H1 (cell line): ENCODE measurements around the gene FAM76B. TPM values are rescaled to one million over a fixed set of nuclear protein-coding genes. Genes with fewer than 3 reads are reported as not detected.

Source experiments
- BCL11A ChIP-seq, 2 experiments: IDR thresholded peaks; one replicate each; pipeline ENCODE4 v1.6.1; 2011; ENCODE audit warnings: low read depth in 2 of 2, low read length in 2 of 2, mild to moderate bottlenecking in 2 of 2
- CHD1 ChIP-seq: IDR thresholded peaks from 2 replicates; pipeline ENCODE4 v1.6.1; 2012; ENCODE audit warnings: low read depth, low read length, improper control_type of control experiment
- EP300 ChIP-seq, 2 experiments: IDR thresholded peaks; 1 replicate in 1 of 2; 2 replicates in 1 of 2; pipeline ENCODE4 v1.6.1; 2011 to 2012; ENCODE audit warnings: low read depth in 2 of 2, low read length in 2 of 2, mild to moderate bottlenecking in 2 of 2, borderline replicate concordance in 1 of 2, inconsistent platforms in 1 of 2, moderate library complexity in 1 of 2
- FOSL1 ChIP-seq: IDR thresholded peaks from 2 replicates; pipeline ENCODE4 v1.6.1; 2011; ENCODE audit warnings: mild to moderate bottlenecking, low read depth, low read length, moderate library complexity; ENCODE audit not compliant: insufficient read depth
- TBP ChIP-seq: IDR thresholded peaks from 2 replicates; pipeline ENCODE4 v1.6.1; 2011; ENCODE audit warnings: low read depth, low read length, improper control_type of control experiment
- ZNF274 ChIP-seq: IDR thresholded peaks from 2 replicates; pipeline ENCODE4 v1.7.0; 2012; ENCODE audit warnings: low read length, borderline replicate concordance; ENCODE audit errors: extremely low read depth
- polyA plus RNA-seq, 7 experiments: library from polyadenylated mRNA; depleted of rRNA in 3 of 7; stranded (reverse) in 5 of 7; unstranded in 2 of 7; fragments of >200 nt in 5 of 7; fragments of 200-250 nt in 2 of 7; gene quantifications; 1 replicate in 5 of 7; 2 replicates in 1 of 7; 4 replicates in 1 of 7; pipeline versions ENCODE4 v1.2.1 to v1.2.3, GENCODE V29; 2011 to 2013; ENCODE audit warnings: missing spikeins in 2 of 7, mixed read lengths in 2 of 7
- total RNA-seq: library from RNA; stranded (reverse); fragmentation: NEBNext Ultra II Directional; extraction: Animal tissue kit (Norgen Biotek cat#: 25700); gene quantifications from 2 replicates; pipeline ENCODE4 v1.2.1, GENCODE V29; 2021
- TF ChIP-seq, protein P1 (sequence below): IDR thresholded peaks from 2 replicates; pipeline ENCODE4 v1.6.1; 2012; ENCODE audit warnings: inconsistent platforms
- TF ChIP-seq, protein P2 (sequence below): IDR thresholded peaks from 2 replicates; pipeline ENCODE4 v1.6.1; 2011; ENCODE audit warnings: low read depth, mild to moderate bottlenecking, low read length; ENCODE audit not compliant: insufficient read depth
- TF ChIP-seq, protein P3 (sequence below): fragments of 300-600 bp; sonication (generic); IDR thresholded peaks from 2 replicates; pipeline ENCODE4 v1.7.1; 2012; ENCODE audit warnings: low read length, moderate library complexity, mild to moderate bottlenecking, inconsistent platforms; ENCODE audit not compliant: insufficient replicate concordance

The FAM76B gene
- total and polyA plus RNA-seq, 2 of the 8 experiments (the other 6 are each of a cell fraction or from before 2014, with no cell fraction given): 11.0 to 22.3 TPM

DNA sequence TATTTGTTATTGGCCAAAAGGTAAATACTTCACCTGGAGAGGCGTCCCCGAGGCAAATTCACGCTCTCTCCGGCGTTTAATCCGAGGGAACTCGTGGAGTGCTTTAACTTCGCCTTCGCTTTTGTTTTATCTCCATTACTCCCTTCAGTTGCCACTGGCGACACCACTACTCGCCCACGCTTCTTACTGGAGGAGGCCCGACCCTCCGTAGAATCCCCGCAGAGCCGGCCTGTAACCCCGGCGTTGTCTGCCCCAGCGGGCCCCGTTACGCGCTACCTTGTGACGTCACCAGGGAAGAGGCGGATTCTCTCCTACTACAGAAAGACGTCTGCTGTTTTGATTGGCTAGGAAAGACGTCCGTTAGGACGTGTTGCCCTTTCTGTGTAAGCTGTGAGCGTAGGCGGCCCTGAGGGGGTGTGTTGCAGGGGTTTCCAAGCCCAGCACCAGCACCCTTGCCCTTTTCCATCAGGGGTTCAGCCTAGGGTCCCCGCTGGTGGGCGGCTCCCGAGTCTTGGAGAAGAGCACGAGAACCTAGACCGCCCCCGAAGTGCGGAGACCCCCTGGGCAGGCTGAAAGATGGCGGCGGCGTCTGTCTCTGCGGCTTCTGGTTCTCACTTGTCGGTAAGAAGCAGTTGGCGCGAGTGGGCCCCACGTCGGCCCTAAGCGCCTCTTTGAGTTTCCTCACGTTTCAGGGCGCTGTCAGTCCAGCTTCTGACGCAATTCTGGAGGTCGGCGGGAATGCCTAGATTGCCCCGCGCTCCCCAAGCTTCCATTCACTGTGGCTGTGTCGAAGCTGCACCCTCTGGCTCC, 746 bp upstream of the FAM76B start, which contains the start of gene CEP57 (continued):
- TF ChIP-seq, protein P1, sequence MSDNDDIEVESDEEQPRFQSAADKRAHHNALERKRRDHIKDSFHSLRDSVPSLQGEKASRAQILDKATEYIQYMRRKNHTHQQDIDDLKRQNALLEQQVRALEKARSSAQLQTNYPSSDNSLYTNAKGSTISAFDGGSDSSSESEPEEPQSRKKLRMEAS: no peak
- no peak for TF ChIP-seq EP300 (IDR thresholded peaks at IDR 0.05; ENCODE audit: borderline replicate concordance in 1 of 2, low read depth in 2 of 2, low read length in 2 of 2)
- TF ChIP-seq ZNF274: no peak
- TF ChIP-seq CHD1: no peak
- TF ChIP-seq FOSL1: no peak
- TF ChIP-seq, protein P2, sequence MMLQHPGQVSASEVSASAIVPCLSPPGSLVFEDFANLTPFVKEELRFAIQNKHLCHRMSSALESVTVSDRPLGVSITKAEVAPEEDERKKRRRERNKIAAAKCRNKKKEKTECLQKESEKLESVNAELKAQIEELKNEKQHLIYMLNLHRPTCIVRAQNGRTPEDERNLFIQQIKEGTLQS: no peak
- TF ChIP-seq TBP: peak; percentile 67; the same call in 1 of the 2 replicates
- TF ChIP-seq, protein P3, sequence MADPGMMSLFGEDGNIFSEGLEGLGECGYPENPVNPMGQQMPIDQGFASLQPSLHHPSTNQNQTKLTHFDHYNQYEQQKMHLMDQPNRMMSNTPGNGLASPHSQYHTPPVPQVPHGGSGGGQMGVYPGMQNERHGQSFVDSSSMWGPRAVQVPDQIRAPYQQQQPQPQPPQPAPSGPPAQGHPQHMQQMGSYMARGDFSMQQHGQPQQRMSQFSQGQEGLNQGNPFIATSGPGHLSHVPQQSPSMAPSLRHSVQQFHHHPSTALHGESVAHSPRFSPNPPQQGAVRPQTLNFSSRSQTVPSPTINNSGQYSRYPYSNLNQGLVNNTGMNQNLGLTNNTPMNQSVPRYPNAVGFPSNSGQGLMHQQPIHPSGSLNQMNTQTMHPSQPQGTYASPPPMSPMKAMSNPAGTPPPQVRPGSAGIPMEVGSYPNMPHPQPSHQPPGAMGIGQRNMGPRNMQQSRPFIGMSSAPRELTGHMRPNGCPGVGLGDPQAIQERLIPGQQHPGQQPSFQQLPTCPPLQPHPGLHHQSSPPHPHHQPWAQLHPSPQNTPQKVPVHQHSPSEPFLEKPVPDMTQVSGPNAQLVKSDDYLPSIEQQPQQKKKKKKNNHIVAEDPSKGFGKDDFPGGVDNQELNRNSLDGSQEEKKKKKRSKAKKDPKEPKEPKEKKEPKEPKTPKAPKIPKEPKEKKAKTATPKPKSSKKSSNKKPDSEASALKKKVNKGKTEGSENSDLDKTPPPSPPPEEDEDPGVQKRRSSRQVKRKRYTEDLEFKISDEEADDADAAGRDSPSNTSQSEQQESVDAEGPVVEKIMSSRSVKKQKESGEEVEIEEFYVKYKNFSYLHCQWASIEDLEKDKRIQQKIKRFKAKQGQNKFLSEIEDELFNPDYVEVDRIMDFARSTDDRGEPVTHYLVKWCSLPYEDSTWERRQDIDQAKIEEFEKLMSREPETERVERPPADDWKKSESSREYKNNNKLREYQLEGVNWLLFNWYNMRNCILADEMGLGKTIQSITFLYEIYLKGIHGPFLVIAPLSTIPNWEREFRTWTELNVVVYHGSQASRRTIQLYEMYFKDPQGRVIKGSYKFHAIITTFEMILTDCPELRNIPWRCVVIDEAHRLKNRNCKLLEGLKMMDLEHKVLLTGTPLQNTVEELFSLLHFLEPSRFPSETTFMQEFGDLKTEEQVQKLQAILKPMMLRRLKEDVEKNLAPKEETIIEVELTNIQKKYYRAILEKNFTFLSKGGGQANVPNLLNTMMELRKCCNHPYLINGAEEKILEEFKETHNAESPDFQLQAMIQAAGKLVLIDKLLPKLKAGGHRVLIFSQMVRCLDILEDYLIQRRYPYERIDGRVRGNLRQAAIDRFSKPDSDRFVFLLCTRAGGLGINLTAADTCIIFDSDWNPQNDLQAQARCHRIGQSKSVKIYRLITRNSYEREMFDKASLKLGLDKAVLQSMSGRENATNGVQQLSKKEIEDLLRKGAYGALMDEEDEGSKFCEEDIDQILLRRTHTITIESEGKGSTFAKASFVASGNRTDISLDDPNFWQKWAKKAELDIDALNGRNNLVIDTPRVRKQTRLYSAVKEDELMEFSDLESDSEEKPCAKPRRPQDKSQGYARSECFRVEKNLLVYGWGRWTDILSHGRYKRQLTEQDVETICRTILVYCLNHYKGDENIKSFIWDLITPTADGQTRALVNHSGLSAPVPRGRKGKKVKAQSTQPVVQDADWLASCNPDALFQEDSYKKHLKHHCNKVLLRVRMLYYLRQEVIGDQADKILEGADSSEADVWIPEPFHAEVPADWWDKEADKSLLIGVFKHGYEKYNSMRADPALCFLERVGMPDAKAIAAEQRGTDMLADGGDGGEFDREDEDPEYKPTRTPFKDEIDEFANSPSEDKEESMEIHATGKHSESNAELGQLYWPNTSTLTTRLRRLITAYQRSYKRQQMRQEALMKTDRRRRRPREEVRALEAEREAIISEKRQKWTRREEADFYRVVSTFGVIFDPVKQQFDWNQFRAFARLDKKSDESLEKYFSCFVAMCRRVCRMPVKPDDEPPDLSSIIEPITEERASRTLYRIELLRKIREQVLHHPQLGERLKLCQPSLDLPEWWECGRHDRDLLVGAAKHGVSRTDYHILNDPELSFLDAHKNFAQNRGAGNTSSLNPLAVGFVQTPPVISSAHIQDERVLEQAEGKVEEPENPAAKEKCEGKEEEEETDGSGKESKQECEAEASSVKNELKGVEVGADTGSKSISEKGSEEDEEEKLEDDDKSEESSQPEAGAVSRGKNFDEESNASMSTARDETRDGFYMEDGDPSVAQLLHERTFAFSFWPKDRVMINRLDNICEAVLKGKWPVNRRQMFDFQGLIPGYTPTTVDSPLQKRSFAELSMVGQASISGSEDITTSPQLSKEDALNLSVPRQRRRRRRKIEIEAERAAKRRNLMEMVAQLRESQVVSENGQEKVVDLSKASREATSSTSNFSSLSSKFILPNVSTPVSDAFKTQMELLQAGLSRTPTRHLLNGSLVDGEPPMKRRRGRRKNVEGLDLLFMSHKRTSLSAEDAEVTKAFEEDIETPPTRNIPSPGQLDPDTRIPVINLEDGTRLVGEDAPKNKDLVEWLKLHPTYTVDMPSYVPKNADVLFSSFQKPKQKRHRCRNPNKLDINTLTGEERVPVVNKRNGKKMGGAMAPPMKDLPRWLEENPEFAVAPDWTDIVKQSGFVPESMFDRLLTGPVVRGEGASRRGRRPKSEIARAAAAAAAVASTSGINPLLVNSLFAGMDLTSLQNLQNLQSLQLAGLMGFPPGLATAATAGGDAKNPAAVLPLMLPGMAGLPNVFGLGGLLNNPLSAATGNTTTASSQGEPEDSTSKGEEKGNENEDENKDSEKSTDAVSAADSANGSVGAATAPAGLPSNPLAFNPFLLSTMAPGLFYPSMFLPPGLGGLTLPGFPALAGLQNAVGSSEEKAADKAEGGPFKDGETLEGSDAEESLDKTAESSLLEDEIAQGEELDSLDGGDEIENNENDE: no peak
- no peak for TF ChIP-seq BCL11A (IDR thresholded peaks at IDR 0.05; ENCODE audit: low read depth in 2 of 2, low read length in 2 of 2)
